HG03439 (cell line): Measurements from ENCODE around the gene GNG12.
A peak's percentile ranks its signal among the peaks of the same experiment; 100 is the strongest.

Experiments
- ATAC-seq: cut with Tn5 transposase; IDR thresholded peaks from one replicate; pipeline ENCODE4 v1.9.1; 2021; ENCODE audit warnings: mild to moderate bottlenecking, moderate library complexity; ENCODE audit not compliant: unreplicated experiment

Gene GNG12

DNA sequence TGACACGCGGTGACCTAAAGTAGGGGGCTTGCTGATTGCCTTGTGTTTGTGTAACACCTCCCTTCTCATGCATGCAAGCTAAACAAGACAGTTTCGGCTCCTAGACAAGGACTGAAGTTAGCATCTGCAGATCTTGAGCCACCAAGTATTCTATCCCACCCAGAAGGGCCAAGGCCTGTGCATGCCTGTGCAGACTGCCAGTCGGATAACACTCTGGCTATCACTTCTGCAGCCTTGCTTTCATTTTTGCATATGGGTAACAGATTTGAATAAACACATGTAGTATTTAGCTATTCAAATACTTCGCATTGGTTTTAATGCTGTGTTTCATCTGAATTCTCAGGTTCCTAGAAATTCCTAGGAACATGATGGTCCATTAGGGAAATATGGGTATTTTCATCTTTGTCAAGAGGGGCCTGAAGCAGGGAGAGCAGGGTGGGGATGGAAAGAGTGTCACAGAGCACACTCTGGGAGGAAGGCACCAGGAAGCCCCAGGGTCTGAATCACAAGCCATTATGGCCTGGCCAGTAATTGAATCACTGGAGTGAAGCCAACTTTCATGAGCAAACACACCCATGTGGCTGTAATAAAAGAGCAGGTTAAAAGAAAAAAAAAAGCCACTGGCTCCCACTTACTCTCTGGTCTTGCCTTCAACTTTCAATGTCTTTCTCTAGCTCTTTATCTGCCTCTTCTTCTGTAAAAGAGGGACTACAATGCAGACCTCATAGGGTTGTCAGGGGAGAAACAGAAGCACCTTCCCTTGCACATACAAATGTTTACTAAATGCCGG, 120.0 kb downstream of the GNG12 start:
- ATAC-seq, result no peak

- ATAC-seq, result no peak
Observed at GRCh38 chr1:67711855-67712212, 121.4 kb downstream of the GNG12 start.

- no peak for ATAC-seq
Observed at GRCh38 chr1:67711158-67711854, 122.0 kb downstream of the GNG12 start.

DNA sequence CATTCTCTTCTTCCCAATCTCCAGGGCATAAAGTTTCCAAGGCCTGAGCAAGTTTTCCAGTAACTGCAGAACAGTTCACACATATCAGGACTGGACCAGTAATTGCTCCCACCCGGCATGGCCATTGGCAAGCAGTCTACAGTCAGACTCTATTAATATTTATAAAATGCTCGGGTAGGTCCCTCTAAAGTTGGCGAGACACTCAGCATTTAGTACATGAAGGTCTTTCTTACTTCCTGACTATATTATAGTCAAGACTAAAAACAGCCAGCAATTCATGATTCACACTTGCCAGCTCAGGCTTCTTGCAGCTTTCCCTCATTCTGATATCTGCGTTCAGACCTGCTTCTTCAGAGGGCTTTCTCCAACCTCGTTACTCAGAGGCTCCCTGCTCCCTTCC, 122.8 kb downstream of the GNG12 start:
- no peak for ATAC-seq

- ATAC-seq, result no peak
Observed at GRCh38 chr1:67708606-67709005, 124.7 kb downstream of the GNG12 start.

GRCh38 chr1:67705735-67706453, 127.4 kb downstream of the GNG12 start:
- no peak for ATAC-seq

GRCh38 chr1:67704351-67704750, 128.9 kb downstream of the GNG12 start:
- ATAC-seq, result no peak

- ATAC-seq, result no peak
Observed at GRCh38 chr1:67701876-67702275, 131.4 kb downstream of the GNG12 start.

- ATAC-seq, result peak; percentile 67
Observed at GRCh38 chr1:67700692-67701410, 132.4 kb downstream of the GNG12 start.

GRCh38 chr1:67700220-67700619, 133.0 kb downstream of the GNG12 start:
- ATAC-seq, result no peak

- ATAC-seq, result no peak
Observed at GRCh38 chr1:67696708-67697107, 136.6 kb downstream of the GNG12 start.

GRCh38 chr1:67695963-67696362, 137.3 kb downstream of the GNG12 start:
- no peak for ATAC-seq

DNA sequence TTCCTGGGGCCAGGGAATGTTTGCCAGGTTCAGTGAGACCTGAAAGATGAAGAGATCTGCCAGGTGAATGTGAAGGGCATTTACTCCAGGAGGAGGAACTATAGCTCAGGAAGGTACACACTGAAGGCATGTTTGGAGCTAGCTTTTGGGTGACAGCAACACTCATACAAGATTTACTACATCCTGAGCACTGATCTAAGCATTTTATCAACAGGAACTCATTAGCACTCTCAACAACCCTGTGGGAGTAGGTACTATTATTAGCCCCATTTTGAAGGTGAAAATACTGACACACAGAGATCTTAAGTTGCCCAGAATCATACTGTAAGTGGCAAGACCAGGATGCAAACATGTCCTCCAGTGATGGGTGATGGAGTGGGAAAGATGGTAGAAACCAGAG, 141.6 kb downstream of the GNG12 start:
- ATAC-seq, result no peak

GRCh38 chr1:67690411-67690810, 142.9 kb downstream of the GNG12 start:
- ATAC-seq, result no peak

DNA sequence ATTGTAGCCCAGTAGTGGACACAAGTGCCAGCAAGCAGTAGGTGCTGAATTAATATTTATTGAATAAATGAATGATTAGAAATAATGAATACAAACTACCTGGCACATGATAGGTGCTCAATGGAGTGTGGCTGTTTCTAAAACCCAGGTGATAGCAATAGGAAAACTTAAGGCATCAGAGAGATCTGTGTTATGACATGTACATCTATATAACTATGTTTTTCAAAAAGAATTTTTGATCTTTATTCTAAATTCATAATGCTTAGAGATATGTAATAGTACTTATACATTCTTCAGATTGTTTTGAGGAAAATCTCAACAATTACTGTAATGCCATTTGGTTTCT, 143.3 kb downstream of the GNG12 start:
- ATAC-seq, result no peak

DNA sequence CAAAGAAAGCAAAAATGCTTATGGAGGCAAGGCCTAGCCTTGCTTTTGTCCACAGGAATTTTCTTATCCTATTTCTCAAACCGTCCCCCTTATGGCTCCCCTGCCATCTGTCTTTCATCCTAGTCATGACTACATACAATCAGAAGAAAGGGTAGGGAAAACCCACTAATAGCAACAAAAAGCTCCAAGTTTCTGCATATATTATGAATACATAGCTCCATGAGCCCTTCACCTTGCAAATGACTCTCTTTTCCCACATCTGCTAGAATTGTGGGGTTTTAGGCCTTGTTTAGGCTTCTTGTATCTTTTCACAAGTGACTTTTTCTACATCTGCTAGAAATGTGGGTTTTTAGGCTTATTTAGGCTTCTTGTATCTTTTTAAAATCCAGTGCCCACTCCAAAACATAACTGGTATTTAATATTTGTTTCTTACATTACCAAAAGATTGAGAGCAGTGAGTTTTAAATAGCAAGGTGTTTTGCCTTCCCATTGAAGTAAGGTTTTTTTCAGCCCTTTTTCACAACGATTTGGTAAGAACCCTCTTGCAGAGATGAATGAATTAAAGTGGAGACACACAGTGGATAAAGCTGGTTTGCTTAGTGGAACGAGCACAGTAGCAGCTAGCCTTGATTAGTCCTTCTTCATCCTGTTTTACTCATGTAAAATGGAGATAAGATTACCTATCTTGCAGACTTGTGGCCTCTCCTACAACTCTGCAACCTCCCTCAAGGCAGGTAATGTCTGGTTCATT, 143.8 kb downstream of the GNG12 start:
- no peak for ATAC-seq

DNA sequence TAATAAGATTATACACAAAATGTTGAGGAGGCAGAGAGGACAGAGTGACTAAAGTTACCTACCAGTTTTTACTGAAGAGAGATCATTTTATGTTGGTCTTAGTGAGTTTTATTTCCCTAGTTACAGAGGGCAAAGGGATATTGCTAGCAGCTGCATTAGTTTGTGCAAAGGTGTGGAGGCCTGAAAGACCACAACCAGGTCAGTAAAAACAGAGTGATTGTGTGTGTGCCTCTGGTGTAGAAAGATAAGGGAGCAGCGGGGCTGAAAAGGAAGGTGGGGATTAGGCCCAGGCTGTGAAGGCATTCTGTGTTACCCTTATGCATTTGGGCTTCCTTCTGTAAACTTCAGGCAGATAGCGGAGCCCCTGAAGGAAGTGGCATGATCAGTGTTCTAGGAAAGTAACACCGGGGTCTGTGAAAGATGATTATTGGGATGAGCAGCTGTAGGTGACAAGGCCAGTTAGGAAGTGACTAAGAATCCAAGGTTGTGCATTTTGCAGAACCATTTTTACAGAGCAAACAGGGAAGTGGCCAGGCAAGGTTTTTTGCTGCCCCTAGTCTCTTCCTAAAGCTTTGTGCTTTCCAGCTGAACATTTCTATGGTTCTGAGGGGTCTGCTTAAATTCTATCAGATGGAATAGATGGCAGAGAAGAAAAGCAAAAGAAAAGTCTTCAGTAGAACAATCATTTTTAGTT, 144.6 kb downstream of the GNG12 start:
- ATAC-seq, result no peak

GRCh38 chr1:67687649-67688048, 145.6 kb downstream of the GNG12 start:
- no peak for ATAC-seq

GRCh38 chr1:67687198-67687545, 146.1 kb downstream of the GNG12 start:
- ATAC-seq, result no peak
